H1 (cell line): ENCODE results near the gene SOCS6. TPM values are rescaled to one million over a fixed set of nuclear protein-coding genes. Genes with fewer than 3 reads are reported as not detected.

ENCODE experiments used
- CTBP2 ChIP-seq: IDR thresholded peaks from 2 replicates; pipeline ENCODE4 v1.7.0; 2011; ENCODE audit warnings: borderline replicate concordance, mild to moderate bottlenecking, moderate library complexity, mixed read lengths, low read length; ENCODE audit not compliant: insufficient read depth, insufficient read length
- EZH2 ChIP-seq: fragments of 200-600 bp; sonication (generic); IDR thresholded peaks from 2 replicates; pipeline ENCODE4 v1.7.1; 2012; ENCODE audit warnings: low read depth, mild to moderate bottlenecking, moderate library complexity, low read length, inconsistent platforms; ENCODE audit not compliant: severe bottlenecking
- GABPA ChIP-seq: IDR thresholded peaks from 2 replicates; pipeline ENCODE4 v1.6.1; 2011; ENCODE audit warnings: mild to moderate bottlenecking, low read length, moderate library complexity, borderline replicate concordance; ENCODE audit not compliant: insufficient read depth
- PHF8 ChIP-seq: fragments of 200-600 bp; sonication (generic); conservative IDR thresholded peaks from 2 replicates; pipeline ENCODE4 v1.7.1; 2012; ENCODE audit warnings: low read depth, mild to moderate bottlenecking, inconsistent platforms, low read length, moderate library complexity
- RAD21 ChIP-seq, 2 experiments: IDR thresholded peaks in 1 of 2; conservative IDR thresholded peaks in 1 of 2; 2 replicates each; pipeline ENCODE4 v1.6.1; 2011; ENCODE audit warnings: low read depth in 2 of 2, low read length in 2 of 2, improper control_type of control experiment in 1 of 2, inconsistent platforms in 1 of 2, mild to moderate bottlenecking in 1 of 2, moderate library complexity in 1 of 2
- SAP30 ChIP-seq: fragments of 300-600 bp; sonication (generic); IDR thresholded peaks from 2 replicates; pipeline ENCODE4 v1.7.1; 2012; ENCODE audit warnings: low read length, moderate library complexity, mild to moderate bottlenecking, inconsistent platforms; ENCODE audit not compliant: insufficient read depth, insufficient replicate concordance
- polyA plus RNA-seq, 7 experiments: library from polyadenylated mRNA; depleted of rRNA in 3 of 7; stranded (reverse) in 5 of 7; unstranded in 2 of 7; fragments of >200 nt in 5 of 7; fragments of 200-250 nt in 2 of 7; gene quantifications; 1 replicate in 5 of 7; 2 replicates in 1 of 7; 4 replicates in 1 of 7; pipeline versions ENCODE4 v1.2.1 to v1.2.3, GENCODE V29; 2011 to 2013; ENCODE audit warnings: missing spikeins in 2 of 7, mixed read lengths in 2 of 7
- total RNA-seq: library from RNA; stranded (reverse); fragmentation: NEBNext Ultra II Directional; extraction: Animal tissue kit (Norgen Biotek cat#: 25700); gene quantifications from 2 replicates; pipeline ENCODE4 v1.2.1, GENCODE V29; 2021
- TF ChIP-seq, protein P1 (sequence below): fragments of 300-600 bp; sonication (generic); IDR thresholded peaks from 2 replicates; pipeline ENCODE4 v1.7.1; 2012; ENCODE audit warnings: low read length, moderate library complexity, mild to moderate bottlenecking, inconsistent platforms; ENCODE audit not compliant: insufficient replicate concordance

The SOCS6 gene
- total and polyA plus RNA-seq, 2 of the 8 experiments (the other 6 are each of a cell fraction or from before 2014, with no cell fraction given), result 9.1 to 22.9 TPM

DNA sequence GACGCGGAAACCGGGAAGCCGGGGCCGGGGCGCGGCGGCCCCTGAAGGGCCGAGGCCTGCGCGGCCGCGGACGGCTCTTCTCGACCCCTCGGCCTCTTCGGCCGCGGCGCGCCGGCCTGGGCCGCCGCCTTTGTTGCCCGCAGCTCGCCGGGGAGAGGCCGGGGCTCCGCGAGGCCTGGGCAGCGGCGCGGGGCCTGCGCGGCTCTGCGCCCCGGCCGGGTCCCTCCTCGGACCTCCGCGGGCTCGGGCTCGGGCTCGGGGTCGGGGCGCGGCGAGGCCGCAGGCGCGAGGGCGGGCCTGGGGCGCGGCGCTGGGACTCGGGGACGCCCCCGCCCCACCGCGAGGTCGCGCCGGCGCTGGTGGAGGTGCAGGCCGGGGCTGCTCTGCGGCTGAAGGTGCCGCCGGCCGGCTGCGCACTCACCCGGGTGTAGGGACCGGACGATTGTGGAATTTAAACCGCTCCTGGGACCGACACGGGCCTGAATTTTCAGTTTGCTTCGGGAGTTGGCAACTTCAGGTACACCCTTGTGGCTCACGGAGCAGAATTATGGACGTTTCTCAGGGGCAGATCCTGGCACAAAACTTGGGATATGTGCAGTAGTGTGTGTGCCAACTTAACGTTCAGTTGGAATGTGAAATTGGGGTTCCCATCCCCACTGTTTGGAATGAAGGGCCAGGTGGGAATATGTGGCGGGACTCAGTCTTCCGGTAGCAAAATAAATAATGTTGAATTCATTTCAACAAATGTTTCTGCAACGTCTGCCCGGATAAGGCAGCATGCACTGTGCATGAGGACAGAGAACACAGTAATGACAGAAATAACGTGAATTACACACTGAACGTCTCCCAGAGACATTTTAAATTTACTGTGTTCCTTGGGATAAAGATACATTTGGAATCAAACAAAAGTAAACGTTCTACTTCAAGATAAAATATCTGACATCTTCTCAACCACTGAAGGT, 787 bp downstream of the SOCS6 start (continued):
- TF ChIP-seq, protein P1, sequence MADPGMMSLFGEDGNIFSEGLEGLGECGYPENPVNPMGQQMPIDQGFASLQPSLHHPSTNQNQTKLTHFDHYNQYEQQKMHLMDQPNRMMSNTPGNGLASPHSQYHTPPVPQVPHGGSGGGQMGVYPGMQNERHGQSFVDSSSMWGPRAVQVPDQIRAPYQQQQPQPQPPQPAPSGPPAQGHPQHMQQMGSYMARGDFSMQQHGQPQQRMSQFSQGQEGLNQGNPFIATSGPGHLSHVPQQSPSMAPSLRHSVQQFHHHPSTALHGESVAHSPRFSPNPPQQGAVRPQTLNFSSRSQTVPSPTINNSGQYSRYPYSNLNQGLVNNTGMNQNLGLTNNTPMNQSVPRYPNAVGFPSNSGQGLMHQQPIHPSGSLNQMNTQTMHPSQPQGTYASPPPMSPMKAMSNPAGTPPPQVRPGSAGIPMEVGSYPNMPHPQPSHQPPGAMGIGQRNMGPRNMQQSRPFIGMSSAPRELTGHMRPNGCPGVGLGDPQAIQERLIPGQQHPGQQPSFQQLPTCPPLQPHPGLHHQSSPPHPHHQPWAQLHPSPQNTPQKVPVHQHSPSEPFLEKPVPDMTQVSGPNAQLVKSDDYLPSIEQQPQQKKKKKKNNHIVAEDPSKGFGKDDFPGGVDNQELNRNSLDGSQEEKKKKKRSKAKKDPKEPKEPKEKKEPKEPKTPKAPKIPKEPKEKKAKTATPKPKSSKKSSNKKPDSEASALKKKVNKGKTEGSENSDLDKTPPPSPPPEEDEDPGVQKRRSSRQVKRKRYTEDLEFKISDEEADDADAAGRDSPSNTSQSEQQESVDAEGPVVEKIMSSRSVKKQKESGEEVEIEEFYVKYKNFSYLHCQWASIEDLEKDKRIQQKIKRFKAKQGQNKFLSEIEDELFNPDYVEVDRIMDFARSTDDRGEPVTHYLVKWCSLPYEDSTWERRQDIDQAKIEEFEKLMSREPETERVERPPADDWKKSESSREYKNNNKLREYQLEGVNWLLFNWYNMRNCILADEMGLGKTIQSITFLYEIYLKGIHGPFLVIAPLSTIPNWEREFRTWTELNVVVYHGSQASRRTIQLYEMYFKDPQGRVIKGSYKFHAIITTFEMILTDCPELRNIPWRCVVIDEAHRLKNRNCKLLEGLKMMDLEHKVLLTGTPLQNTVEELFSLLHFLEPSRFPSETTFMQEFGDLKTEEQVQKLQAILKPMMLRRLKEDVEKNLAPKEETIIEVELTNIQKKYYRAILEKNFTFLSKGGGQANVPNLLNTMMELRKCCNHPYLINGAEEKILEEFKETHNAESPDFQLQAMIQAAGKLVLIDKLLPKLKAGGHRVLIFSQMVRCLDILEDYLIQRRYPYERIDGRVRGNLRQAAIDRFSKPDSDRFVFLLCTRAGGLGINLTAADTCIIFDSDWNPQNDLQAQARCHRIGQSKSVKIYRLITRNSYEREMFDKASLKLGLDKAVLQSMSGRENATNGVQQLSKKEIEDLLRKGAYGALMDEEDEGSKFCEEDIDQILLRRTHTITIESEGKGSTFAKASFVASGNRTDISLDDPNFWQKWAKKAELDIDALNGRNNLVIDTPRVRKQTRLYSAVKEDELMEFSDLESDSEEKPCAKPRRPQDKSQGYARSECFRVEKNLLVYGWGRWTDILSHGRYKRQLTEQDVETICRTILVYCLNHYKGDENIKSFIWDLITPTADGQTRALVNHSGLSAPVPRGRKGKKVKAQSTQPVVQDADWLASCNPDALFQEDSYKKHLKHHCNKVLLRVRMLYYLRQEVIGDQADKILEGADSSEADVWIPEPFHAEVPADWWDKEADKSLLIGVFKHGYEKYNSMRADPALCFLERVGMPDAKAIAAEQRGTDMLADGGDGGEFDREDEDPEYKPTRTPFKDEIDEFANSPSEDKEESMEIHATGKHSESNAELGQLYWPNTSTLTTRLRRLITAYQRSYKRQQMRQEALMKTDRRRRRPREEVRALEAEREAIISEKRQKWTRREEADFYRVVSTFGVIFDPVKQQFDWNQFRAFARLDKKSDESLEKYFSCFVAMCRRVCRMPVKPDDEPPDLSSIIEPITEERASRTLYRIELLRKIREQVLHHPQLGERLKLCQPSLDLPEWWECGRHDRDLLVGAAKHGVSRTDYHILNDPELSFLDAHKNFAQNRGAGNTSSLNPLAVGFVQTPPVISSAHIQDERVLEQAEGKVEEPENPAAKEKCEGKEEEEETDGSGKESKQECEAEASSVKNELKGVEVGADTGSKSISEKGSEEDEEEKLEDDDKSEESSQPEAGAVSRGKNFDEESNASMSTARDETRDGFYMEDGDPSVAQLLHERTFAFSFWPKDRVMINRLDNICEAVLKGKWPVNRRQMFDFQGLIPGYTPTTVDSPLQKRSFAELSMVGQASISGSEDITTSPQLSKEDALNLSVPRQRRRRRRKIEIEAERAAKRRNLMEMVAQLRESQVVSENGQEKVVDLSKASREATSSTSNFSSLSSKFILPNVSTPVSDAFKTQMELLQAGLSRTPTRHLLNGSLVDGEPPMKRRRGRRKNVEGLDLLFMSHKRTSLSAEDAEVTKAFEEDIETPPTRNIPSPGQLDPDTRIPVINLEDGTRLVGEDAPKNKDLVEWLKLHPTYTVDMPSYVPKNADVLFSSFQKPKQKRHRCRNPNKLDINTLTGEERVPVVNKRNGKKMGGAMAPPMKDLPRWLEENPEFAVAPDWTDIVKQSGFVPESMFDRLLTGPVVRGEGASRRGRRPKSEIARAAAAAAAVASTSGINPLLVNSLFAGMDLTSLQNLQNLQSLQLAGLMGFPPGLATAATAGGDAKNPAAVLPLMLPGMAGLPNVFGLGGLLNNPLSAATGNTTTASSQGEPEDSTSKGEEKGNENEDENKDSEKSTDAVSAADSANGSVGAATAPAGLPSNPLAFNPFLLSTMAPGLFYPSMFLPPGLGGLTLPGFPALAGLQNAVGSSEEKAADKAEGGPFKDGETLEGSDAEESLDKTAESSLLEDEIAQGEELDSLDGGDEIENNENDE, result no peak
- TF ChIP-seq CTBP2 (no peak), PHF8 (peak; percentile 52; the same call in 1 of the 2 replicates), RAD21 (IDR thresholded peaks at IDR 0.05 in 1 of 2, conservative IDR thresholded peaks at IDR 0.05 in 1 of 2; ENCODE audit: low read depth in 2 of 2, low read length in 2 of 2) (no peak), EZH2 (no peak), SAP30 (no peak), GABPA (no peak)
